HG02970 (cell line): ENCODE results near the gene SSBP4.

Experiments used
- ATAC-seq: cut with Tn5 transposase; IDR thresholded peaks from one replicate; pipeline ENCODE4 v1.9.1; 2021; ENCODE audit warnings: mild to moderate bottlenecking, moderate library complexity, moderate number of reproducible peaks; ENCODE audit not compliant: unreplicated experiment, low FRiP score

SSBP4 gene

GRCh38 chr19:18441804-18442788, 22.9 kb downstream of the SSBP4 start:
- no peak for ATAC-seq

DNA sequence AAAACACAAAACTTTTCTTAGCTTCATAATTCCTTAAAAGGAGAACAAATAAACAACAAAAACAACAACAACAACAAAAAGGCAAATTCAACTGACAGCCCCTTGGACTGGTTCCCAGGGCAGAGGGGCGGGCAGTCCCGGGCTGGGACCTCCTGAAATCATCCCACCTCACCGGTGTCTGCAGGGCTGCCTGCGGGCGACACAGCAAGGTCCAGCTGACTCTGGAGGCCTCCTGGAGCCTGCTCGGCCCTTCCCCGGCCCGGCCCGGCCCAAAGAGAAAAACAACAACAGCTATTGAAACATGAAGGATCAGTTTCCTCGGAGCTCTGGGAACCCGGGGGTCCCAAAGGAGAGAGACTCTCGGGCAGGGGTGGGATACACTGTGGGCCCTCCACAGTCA, 23.7 kb downstream of the SSBP4 start:
- ATAC-seq: no peak

GRCh38 chr19:18443406-18443805, 24.2 kb downstream of the SSBP4 start:
- no peak for ATAC-seq

GRCh38 chr19:18443831-18444230, 24.6 kb downstream of the SSBP4 start:
- ATAC-seq: no peak

DNA sequence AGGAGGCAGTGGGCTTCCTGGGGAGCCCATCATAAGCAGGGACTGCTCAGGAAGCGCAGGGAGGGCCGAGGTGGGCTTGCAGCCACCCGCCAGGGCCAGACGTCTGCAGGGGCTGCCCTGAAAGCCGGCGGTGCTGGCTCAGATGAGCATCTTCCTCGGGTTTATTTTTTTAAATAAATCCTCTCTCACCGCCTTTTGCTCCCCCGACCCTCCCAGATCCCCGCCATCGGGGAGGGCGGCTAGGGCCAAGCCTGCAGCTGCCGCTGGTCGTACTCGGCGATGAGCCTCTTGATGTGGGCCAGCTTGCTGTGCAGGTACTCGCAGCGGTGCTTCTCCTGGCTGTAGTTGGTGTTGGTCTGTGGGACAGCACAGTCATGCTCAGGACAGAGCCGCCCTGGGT, 25.3 kb downstream of the SSBP4 start:
- ATAC-seq: no peak

DNA sequence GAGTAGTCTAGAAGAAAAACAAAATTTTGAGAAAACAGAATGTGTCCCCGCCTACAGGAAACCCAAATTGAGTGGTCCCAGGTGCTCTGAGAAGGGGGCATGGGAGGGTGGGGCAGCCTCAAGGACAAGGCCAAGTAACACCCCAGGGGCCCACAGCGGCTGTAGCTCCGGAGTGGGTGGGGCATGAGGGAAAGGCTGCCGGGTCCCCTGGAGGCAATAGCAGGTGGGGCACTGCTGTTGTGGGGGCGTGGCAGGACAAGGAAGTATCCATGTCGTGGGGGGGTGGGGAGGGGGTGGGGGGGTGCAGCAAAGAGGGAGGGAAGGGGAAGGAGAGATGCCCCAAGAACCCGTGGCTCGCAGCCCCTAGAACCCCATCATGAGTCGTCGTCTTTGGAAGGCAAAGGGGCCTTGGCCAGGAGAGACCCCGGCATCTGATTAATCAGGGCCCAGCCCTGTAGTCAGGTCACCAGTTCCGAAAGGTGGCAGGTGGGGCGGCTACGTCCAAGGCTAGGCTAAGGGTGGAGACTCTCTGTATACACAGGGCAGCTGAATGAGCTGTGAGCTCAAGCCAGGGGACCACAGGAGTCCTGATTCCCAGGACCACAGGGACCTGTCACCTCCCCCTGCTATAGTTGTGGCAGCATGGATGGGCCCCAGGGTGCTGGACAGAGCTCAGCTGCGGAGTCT, 26.2 kb downstream of the SSBP4 start:
- ATAC-seq: no peak

DNA sequence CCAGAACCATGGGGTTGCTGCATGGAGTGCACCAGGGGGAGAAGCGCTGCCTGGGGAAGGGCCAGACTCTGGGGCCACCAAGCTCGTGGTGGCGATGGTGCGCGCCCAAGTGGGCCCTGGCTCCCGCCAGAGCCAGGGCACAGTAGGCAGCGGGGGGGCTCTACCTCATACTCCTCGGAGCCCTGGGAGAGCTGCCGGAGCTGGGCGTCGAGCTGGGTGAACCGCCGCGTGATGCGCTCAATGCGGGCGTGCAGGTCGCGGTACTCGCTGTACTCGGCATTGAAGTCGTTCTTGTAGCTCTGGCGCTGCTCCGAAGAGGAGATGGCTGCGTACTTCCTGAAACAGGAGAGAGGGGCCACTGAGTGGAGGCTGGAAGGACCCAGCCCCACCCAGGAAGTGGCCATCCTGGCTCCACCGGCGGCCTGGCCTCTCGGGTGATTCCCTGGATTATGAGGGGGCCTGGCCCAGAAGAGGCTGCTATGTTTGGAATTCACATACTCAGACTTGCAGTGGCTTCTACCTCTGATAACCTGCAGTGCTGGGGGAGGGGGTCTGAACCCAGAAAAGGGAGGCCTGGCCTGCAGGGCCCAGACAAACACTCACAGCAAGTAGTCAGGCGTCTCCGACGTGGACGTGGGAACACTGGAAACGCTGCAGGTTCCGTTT, 27.1 kb downstream of the SSBP4 start:
- no peak for ATAC-seq

- ATAC-seq: no peak
Measured at GRCh38 chr19:18446811-18447359, 27.7 kb downstream of the SSBP4 start.

DNA sequence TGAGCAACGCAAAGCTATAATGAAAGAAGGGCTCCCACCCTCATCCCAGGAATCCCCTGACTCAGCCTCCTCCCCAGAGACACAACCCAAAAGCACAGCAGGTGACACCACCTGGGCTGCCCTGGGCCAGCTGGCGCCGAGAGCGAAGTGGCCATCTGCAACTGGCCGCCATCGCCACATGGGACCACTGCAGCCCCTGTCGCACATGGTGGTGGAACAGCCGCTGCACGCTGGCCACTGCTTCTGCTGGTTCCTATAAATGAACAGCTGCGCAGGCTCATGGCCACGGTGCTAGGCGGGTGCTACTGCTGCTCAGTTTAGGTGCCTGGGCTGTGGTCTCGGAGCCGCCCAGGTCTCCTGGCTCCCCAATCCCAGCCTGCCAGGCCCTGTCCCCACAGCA, 30.4 kb downstream of the SSBP4 start:
- no peak for ATAC-seq

- no peak for ATAC-seq
Measured at GRCh38 chr19:18450021-18450930, 31.1 kb downstream of the SSBP4 start.

GRCh38 chr19:18450931-18451836, 32.0 kb downstream of the SSBP4 start:
- ATAC-seq: no peak

DNA sequence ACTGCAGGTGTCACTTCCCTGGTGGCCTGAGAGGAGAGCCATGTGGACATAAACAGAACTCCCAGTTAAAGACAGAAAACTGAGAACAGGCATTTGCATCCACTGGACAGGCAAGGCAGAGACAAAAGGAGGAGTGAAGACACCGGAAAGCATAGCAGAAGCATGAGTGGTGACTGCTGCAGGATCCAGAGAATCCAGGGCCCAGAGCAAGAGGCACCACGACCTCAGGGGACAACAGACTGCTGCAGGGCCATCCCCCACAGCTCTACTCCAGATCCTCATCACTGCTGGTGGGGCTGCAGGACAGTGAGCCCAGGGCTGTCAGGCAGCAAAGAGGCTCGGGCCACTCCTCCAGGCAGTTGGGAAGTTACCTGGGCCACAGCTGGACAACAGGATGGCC, 33.2 kb downstream of the SSBP4 start:
- ATAC-seq: no peak

GRCh38 chr19:18453269-18454024, 34.2 kb downstream of the SSBP4 start:
- ATAC-seq: no peak

DNA sequence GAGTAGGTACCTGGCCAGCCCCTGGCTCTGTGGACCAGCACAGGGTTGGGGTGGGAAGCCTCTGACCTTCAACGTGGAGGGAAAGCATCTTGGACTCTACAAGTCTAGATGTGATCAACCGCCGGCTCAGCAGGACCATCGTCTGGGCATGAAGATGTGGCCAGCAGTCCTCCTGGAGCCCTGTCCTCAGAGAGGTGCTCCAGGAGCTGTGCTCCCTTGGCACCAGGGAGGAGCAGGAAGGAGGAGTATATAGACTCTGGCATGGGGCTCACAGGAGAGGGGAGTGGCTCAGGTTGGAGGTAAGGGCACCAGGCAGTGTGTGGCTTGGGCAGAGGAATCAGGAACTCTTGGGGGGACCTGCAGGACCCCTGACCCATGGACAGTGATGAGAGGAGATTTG, 37.1 kb downstream of the SSBP4 start:
- ATAC-seq: no peak

DNA sequence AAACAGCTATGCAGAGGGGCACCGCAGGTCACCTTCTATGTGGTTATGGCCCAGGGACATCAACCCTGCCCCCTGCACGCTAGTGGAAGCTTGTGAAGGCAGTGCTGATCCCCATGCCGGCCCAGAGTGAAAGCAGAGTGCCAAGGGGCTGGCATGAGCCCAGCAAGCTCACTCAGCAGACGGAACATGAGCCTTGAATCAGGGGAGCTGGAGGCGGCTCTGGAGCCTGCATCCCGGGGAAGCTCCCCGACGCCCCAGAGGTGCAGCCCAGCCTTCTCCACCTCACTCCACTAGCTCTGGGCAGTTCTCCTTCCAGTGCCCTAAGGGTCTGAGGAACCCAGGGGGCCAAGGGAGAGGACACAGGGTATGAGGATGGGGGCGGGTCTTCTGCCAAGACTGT, 37.8 kb downstream of the SSBP4 start:
- ATAC-seq: no peak

DNA sequence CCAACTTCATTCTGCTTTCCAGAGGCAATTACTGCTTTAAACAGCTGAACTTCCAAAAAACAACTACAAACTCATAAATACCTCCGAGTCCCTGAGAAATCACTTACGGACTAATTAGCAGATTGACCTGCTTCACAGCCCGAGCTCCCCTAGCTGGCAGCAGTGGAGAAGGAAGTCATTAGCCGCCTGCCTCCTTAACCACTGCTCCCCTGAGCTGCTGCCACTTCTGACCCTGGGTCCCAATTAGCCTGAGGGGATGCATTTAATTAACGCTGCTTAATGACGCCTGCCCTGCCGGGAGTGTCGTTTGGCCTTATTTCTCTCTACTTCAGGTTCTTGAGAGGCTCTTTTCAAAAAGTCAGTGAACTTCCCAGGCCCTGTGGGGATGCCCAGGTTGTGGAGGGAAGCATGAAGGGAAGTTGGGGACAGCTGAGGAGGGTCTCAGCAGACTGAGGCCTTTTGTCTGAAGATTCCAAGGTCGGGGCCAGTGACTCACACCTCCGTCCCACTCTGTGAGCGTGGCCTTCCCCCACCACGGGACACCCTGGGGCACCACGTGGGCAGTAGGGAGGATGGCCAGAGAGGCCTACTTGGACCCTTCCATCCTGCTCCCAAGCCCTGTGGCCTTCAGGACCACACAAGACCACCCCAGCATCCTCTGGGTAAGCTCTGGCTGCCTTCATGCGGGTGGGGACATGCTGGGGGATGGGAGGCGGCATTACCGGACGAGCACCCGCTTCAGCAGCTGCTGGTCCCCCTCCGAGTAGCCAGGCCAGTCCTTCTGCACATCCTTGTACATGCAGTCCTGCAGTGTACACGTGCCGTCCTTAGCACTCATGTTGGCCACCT, 38.5 kb downstream of the SSBP4 start:
- no peak for ATAC-seq

DNA sequence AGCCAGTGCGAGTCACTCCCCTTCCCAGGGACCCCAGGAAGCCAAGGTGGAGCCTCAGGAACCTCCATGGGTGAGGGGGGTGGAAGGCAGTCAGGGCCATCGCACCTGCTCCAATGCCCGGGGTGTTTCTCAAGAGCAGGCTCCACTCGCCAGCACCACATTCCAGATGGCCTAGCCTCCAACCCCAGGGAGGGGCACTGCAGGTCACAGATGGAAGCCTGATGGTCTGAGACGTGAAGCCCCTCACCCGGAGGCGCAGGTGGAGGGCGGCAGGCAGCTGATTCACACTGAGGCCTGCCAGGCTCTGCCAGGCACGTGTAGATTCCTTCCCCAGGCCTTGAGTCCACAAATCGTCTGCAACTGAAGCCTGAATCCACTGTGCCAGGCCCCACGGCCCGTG, 41.7 kb downstream of the SSBP4 start:
- ATAC-seq: no peak
